ENCODE data around the gene ABCB1.

- TF ChIP-seq CTCF (IDR thresholded peaks at IDR 0.05), result no peak
- TF ChIP-seq POLR2A (IDR thresholded peaks at IDR 0.05), result no peak
Observed at GRCh38 chr7:87456247-87456646, 144.4 kb downstream of the ABCB1 start.

Measured in body of pancreas (tissue), 4 donors.